ENCODE results near the gene TNNI3K. TPM values are rescaled to one million over a fixed set of nuclear protein-coding genes. Genes with fewer than 3 reads are reported as not detected.

Gene TNNI3K
- total and polyA plus RNA-seq, 9 of the 15 experiments (the other 6 are each of a cell fraction or from before 2014, with no cell fraction given), result 0.21 to 0.53 (median 0.32) TPM; not detected in 5

DNA sequence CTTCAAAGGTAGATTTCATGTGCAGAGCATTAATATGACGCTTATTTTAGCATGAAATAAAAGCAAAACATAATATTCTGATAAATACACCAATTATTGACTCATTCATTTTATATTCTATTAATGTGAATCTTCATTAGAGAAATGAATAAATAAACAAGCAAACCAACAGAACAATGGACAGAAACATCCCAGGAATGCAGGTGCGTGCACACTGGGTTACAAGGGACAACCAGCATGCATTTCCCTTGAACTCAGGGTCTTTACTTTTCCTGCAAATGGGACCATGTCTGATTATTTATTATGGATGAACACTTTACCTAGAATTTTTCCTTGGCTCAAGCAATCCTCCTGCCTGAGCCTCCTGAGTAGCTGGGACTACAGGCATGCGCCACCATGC, 263.7 kb downstream of the TNNI3K start:
- H3K9me3 ChIP-seq (replicated peaks; ENCODE audit: control insufficient read depth, insufficient read depth, low read depth, low read length), result no peaks in the 10 kb centered on the region
- H3K27ac ChIP-seq (ENCODE audit: extremely low read depth, low read depth, low read length), result no peak overlapping the region
- intact Hi-C loops (cut with micrococcal nuclease), result no loop called here
- in situ Hi-C loops (cut with MboI), result no loop called here
- no TSS peak for BruUV-seq (replicated peaks)
- 2% methylated on average over 3 of the region's 3 CpGs for WGBS (ENCODE audit: insufficient coverage, low coverage, missing lambda C conversion rate)
- no peaks in the 10 kb centered on the region for H3K36me3 ChIP-seq (ENCODE audit: control insufficient read depth, insufficient read depth, low read length)
- H3K4me3 ChIP-seq, result no peak overlapping the region
- no peaks in the 10 kb centered on the region for H3K4me1 ChIP-seq (replicated peaks in 1 of 2; ENCODE audit: control insufficient read depth in 2 of 2, insufficient read depth in 2 of 2, low read length in 2 of 2)
- H3K9me1 ChIP-seq (ENCODE audit: control insufficient read depth, insufficient read depth, low read length), result no peaks in the 10 kb centered on the region
- H2AFZ ChIP-seq (ENCODE audit: low read depth, low read length), result no peak overlapping the region
- no peak overlapping the region for H3K4me2 ChIP-seq (ENCODE audit: insufficient read depth, low read length)
- H3K27me3 ChIP-seq (ENCODE audit: control insufficient read depth in 2 of 2, insufficient read depth in 2 of 2, low read length in 2 of 2), result no peaks in the 10 kb centered on the region
- no peaks in the 10 kb centered on the region for H4K20me1 ChIP-seq (replicated peaks; ENCODE audit: control insufficient read depth, insufficient read depth, low read length)
- POLR2A ChIA-PET, result no interaction called here
- ATAC-seq (no peak), DNase-seq (ENCODE audit: extremely low read depth in 1 of 4, low spot score in 3 of 4) (no peak), FAIRE-seq (no peak)
- no peaks in the 10 kb centered on the region for H3K79me2 ChIP-seq (ENCODE audit: control insufficient read depth, insufficient read depth, low read length)
- H3K9ac ChIP-seq (ENCODE audit: insufficient read depth in 1 of 2, low read depth in 2 of 2, low read length in 2 of 2), result no peak overlapping the region
- CTCF ChIA-PET (ENCODE audit: low intra/inter-chr PET ratio), result no interaction called here
- TF ChIP-seq HIVEP1 (CRISPR knock-in tag; IDR thresholded peaks at IDR 0.05) (no peak), KAT2B (IDR thresholded peaks at IDR 0.05; ENCODE audit: low read depth, low read length) (no peak), TARDBP (IDR thresholded peaks at IDR 0.05) (no peak), EZH2 (IDR thresholded peaks at IDR 0.05; ENCODE audit: borderline replicate concordance, low read depth, low read length) (no peak), ARID2 (IDR thresholded peaks at IDR 0.05) (no peak), SLC30A9 (CRISPR knock-in tag; IDR thresholded peaks at IDR 0.05) (no peak), HMGN3 (IDR thresholded peaks at IDR 0.05; ENCODE audit: borderline replicate concordance, extremely low read depth, insufficient read length, low read depth, low read length) (no peak), ZNF134 (CRISPR knock-in tag; conservative IDR thresholded peaks at IDR 0.05) (no peak), ZSCAN29 (IDR thresholded peaks at IDR 0.05) (no peak), GTF2F1 (IDR thresholded peaks at IDR 0.05; ENCODE audit: low read depth, low read length) (no peak), UBTF (IDR thresholded peaks at IDR 0.05; ENCODE audit: borderline replicate concordance in 1 of 2, low read depth in 2 of 2, low read length in 2 of 2) (no peak), SAP30 (IDR thresholded peaks at IDR 0.05; ENCODE audit: borderline replicate concordance, insufficient read depth, low read depth, low read length, poor library complexity, severe bottlenecking) (no peak), ZNF644 (tag; IDR thresholded peaks at IDR 0.05; ENCODE audit: low read depth) (no peak)
- TF ChIP-seq, protein P1, sequence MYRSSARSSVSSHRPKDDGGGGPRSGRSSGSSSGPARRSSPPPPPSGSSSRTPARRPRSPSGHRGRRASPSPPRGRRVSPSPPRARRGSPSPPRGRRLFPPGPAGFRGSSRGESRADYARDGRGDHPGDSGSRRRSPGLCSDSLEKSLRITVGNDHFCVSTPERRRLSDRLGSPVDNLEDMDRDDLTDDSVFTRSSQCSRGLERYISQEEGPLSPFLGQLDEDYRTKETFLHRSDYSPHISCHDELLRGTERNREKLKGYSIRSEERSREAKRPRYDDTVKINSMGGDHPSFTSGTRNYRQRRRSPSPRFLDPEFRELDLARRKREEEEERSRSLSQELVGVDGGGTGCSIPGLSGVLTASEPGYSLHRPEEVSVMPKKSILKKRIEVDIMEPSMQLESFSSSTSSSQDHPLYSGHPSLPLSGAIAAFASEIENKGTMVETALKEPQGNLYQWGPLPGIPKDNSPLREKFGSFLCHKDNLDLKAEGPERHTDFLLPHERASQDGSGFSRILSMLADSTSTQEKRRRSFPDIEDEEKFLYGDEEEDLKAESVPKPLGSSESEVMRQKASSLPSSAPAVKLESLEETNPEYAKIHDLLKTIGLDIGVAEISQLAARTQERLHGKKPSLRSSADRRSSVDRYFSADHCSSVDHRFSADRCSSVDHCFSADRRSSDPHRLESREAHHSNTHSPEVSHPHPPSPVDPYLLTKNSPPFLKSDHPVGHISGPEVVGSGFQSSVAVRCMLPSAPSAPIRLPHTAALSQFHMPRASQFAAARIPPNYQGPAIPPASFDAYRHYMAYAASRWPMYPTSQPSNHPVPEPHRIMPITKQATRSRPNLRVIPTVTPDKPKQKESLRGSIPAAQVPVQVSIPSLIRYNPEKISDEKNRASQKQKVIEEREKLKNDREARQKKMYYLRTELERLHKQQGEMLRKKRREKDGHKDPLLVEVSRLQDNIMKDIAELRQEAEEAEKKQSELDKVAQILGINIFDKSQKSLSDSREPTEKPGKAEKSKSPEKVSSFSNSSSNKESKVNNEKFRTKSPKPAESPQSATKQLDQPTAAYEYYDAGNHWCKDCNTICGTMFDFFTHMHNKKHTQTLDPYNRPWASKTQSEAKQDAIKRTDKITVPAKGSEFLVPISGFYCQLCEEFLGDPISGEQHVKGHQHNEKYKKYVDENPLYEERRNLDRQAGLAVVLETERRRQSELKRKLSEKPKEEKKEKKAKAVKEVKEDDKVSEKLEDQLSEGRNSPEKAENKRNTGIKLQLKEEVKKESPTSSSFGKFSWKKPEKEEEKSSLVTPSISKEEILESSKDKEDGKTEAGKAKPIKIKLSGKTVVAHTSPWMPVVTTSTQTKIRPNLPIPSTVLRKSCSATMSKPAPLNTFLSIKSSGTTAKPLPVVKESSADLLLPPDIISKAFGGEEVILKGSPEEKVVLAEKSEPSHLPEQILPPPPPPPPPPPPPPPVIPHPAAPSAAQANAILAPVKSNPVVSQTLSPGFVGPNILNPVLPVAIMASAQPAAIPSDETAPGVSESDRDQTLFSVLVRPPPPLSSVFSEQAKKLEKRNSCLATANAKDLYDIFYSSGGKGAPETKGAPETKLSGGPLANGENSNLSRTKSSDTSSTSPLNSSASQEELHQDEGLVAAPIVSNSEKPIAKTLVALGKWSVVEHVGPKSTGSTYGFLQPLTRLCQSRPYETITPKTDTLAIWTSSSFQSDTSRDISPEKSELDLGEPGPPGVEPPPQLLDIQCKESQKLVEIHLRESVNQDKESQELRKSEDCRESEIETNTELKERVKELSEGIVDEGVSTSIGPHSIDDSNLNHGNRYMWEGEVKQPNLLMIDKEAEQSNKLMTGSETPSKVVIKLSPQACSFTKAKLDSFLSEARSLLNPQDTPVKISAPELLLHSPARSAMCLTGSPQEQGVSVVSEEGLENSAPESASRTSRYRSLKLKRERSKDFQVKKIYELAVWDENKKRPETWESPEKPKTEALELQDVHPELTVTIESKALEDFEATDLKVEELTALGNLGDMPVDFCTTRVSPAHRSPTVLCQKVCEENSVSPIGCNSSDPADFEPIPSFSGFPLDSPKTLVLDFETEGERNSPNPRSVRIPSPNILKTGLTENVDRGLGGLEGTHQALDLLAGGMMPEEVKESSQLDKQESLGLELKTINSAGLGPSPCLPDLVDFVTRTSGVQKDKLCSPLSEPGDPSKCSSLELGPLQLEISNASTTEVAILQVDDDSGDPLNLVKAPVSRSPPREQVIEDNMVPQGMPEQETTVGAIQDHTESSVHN (IDR thresholded peaks at IDR 0.05; ENCODE audit: borderline replicate concordance in 1 of 2, low read depth in 1 of 2), result no peak

Data from K562 (cell line).